ENCODE measurements around the gene SLC20A1.
A peak's percentile ranks its signal among the peaks of the same experiment; 100 is the strongest.
"Not testable (repeated sequence)": the region's sequence is repeated elsewhere in the genome, so short reads cannot be mapped to it uniquely, and the experiment has no call there.

Gene SLC20A1

GRCh38 chr2:112703684-112704083 is 57.9 kb downstream of the SLC20A1 start:
- no peak for DNase-seq (ENCODE audit: extremely low read depth in 1 of 2, low read depth in 1 of 2)

GRCh38 chr2:112705575-112705974 is 59.8 kb downstream of the SLC20A1 start:
- no peak for DNase-seq (ENCODE audit: extremely low read depth in 1 of 2, low read depth in 1 of 2)

GRCh38 chr2:112706170-112706664 is 60.5 kb downstream of the SLC20A1 start:
- peak in 1 of 2 donors; percentile 32 for DNase-seq (ENCODE audit: extremely low read depth in 1 of 2, low read depth in 1 of 2)

GRCh38 chr2:112706947-112707346 is 61.2 kb downstream of the SLC20A1 start:
- DNase-seq (ENCODE audit: extremely low read depth in 1 of 2, low read depth in 1 of 2) = not testable (repeated sequence)

- no peak for DNase-seq (ENCODE audit: extremely low read depth in 1 of 2, low read depth in 1 of 2)
Observed at GRCh38 chr2:112708968-112709367, 63.2 kb downstream of the SLC20A1 start.

GRCh38 chr2:112709703-112710102 is 64.0 kb downstream of the SLC20A1 start:
- no peak for DNase-seq (ENCODE audit: extremely low read depth in 1 of 2, low read depth in 1 of 2)

- no peak for DNase-seq (ENCODE audit: extremely low read depth in 1 of 2, low read depth in 1 of 2)
Observed at GRCh38 chr2:112710956-112711750, 65.4 kb downstream of the SLC20A1 start.

- no peak for DNase-seq (ENCODE audit: extremely low read depth in 1 of 2, low read depth in 1 of 2)
Observed at GRCh38 chr2:112712465-112712864, 66.7 kb downstream of the SLC20A1 start.

- DNase-seq (ENCODE audit: extremely low read depth in 1 of 2, low read depth in 1 of 2) = no peak
Observed at GRCh38 chr2:112712903-112713584, 67.3 kb downstream of the SLC20A1 start.

Data from activated CD8-positive, alpha-beta memory T cell treated with anti-CD3 and anti-CD28 coated beads for 1 hour (primary cell).